MM.1S (cell line): Measurements from ENCODE around the gene SUCLA2.

Source experiments
- EZH2 ChIP-seq: fragments of 300-600 bp; sonication (generic); optimal IDR thresholded peaks from 2 replicates; pipeline ENCODE3; 2017; ENCODE audit warnings: low read depth, mild to moderate bottlenecking, antibody characterized with exemption, low read length, mixed read lengths
- EZH2phosphoT487 ChIP-seq: fragments of 300-600 bp; sonication (generic); IDR thresholded peaks from 2 replicates; pipeline ENCODE4 v1.6.1; 2018; ENCODE audit warnings: antibody characterized with exemption, low read length
- TF ChIP-seq, protein P1 (sequence below): fragments of 300-600 bp; sonication (generic); IDR thresholded peaks from 2 replicates; pipeline ENCODE4 v1.5.1; 2016; ENCODE audit warnings: antibody characterized with exemption, low read length, mixed read lengths

DNA sequence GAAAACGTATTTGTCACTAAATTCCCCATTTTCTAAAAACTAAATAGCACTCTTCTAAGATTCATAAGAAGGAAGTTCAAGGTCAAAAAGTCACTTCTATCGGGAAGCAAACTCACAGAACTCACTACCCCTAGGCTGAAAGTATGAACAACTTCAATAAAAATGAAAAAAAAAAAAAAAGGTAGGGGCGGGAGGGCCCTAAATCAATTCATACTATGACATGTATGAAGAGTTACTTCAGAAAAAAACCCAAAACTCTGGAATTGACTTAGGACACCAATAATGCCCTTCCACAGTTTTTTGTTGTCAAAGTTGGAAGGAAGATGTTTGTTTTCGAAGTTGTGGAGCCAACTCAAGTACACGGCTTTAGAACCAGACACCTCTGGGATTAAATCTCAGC, 1.1 kb downstream of the SUCLA2 start:
- TF ChIP-seq EZH2 (no peak), EZH2phosphoT487 (no peak)
- TF ChIP-seq, protein P1, sequence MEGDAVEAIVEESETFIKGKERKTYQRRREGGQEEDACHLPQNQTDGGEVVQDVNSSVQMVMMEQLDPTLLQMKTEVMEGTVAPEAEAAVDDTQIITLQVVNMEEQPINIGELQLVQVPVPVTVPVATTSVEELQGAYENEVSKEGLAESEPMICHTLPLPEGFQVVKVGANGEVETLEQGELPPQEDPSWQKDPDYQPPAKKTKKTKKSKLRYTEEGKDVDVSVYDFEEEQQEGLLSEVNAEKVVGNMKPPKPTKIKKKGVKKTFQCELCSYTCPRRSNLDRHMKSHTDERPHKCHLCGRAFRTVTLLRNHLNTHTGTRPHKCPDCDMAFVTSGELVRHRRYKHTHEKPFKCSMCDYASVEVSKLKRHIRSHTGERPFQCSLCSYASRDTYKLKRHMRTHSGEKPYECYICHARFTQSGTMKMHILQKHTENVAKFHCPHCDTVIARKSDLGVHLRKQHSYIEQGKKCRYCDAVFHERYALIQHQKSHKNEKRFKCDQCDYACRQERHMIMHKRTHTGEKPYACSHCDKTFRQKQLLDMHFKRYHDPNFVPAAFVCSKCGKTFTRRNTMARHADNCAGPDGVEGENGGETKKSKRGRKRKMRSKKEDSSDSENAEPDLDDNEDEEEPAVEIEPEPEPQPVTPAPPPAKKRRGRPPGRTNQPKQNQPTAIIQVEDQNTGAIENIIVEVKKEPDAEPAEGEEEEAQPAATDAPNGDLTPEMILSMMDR: no peak
